ENCODE data around the gene SLF2. TPM values are rescaled to one million over a fixed set of nuclear protein-coding genes. Genes with fewer than 3 reads are reported as not detected.

Gene SLF2
- total RNA-seq, 2 experiments from 2014 or later: 29.3 to 30.3 TPM

DNA sequence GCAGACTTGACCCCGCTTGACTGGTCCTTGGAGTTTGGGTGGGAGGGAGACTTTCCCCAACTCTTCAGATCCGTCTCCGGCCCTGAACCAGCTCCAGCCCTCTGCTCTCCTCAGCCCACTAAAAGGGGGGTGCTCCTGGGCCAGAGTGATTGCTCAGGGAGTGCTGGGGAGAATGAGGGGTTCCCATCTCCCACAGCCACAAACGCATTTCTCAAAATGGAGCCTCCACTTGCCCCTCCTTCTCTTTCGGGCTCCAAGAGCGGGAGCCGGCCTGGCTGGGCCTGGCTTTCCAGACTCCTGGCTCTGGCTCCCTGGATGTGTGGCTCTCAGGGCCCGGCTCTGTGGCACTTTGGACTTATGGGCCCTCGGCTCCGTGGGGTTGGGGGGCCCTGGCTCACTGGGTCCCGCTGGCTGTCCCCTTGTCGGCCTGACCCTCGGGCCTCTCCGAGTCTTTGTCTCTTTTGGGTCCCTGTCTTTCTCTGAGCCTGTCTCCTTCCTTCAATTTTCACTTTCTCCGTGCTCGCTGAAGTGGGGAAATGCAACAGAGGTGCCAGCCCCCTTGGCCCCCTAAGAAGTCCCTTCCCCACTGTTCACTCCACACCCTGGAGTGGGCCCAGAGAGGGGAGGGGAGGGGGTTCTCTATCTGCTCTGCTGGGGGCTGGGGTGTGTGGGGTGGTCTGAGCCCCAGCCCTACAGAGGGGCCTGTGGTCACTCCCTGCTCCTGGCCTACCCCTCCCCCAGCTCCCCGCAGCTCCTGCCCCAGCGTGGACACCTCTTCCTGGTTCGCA lies 87.6 kb downstream of the SLF2 start:
- Mint-ChIP-seq H3K4me3 (peak overlapping the region; percentile 64), H3K9me3 (no peaks in the 10 kb centered on the region), H3K4me1 (ENCODE audit: low read depth) (peaks cover 16% of the 10 kb centered on the region), H3K27me3 (ENCODE audit: low read depth) (no peaks in the 10 kb centered on the region), H3K36me3 (ENCODE audit: low read depth) (no peaks in the 10 kb centered on the region), H3K27ac (no peak overlapping the region)
- CTCF ChIA-PET: interaction anchor here (1.1 to 6.4 kb wide), 3 partner anchors 12 to 62 kb away, joined by 5 to 94 read pairs (median 33); partner anchors contain the start of genes MRPL43 and TWNK
- DNase-seq: no peak
- intact Hi-C loops (cut with micrococcal nuclease): no loop called here

DNA sequence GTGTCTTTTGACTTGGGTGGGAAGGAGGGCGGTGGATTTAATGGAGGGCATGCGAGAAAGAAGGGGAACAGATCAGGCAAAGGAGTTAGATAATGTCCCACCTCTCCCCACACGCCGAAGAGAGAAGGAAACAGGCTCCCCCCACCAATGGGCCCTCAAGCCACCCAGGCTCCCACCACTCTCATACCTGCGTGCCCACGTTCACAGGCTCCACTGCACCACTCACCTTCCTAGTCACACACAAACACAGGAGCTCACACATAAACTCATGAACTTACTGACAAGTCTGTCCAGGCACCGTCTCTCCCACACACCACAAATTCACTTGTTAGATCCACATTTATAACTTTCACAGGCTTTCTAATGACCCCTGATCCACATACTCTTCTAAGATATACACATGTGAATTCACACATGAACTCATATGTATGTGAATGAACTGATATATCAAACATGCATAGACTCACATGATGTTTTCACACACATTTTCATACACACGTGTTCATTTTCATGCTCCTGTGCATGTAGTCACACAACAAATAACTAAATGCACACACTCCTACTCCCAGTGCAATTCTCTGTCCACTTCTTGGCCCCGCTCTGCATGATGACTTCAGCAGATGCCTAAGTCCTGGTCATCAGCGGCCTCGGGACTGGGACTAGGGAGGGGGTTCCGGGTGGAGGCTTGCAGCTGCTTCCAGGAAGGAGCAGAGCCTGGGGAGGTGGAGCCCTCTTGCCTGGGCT lies 88.3 kb downstream of the SLF2 start:
- peaks cover 16% of the 10 kb centered on the region for H3K4me1 Mint-ChIP-seq (ENCODE audit: low read depth)

DNA sequence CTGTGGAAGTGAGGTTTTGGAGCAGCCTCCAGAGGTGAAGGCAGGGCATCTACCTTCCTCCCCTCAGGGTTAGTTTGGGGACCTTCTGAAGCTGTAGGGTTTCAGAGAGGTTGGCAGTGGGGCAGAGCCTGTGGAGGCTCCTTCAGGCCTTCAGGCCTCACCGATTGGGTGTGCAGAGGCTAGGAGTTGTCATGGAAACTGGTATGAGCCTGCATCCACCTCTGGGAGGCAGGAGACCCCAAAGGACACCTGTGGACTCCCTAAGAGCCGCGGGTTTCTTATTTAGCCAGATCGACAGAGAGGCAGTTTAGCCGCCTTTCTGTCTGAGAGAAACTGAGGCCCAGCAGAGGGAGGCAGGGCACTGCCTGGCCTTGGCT lies 88.9 kb downstream of the SLF2 start:
- intact Hi-C loops (cut with micrococcal nuclease): no loop called here
- no peaks in the 10 kb centered on the region for H3K9me3 Mint-ChIP-seq
- CTCF ChIA-PET: interaction anchor here (0.5 to 6.4 kb wide), 4 partner anchors 15 to 65 kb away, joined by 3 to 94 read pairs (median 3); no protein-coding TSS in a partner anchor

More for the DNA sequence above, 88.3 kb downstream of the SLF2 start:
- no peak for DNase-seq
- Mint-ChIP-seq H3K36me3 (ENCODE audit: low read depth) (no peaks in the 10 kb centered on the region), H3K27me3 (ENCODE audit: low read depth) (no peaks in the 10 kb centered on the region), H3K27ac (no peak overlapping the region), H3K4me3 (peak overlapping the region; percentile 4), H3K9me3 (no peaks in the 10 kb centered on the region)
- intact Hi-C loops (cut with micrococcal nuclease): no loop called here
- CTCF ChIA-PET: interaction anchor here (0.5 to 6.4 kb wide), 3 partner anchors 16 to 66 kb away, joined by 3 to 94 read pairs (median 3); no protein-coding TSS in a partner anchor

DNA sequence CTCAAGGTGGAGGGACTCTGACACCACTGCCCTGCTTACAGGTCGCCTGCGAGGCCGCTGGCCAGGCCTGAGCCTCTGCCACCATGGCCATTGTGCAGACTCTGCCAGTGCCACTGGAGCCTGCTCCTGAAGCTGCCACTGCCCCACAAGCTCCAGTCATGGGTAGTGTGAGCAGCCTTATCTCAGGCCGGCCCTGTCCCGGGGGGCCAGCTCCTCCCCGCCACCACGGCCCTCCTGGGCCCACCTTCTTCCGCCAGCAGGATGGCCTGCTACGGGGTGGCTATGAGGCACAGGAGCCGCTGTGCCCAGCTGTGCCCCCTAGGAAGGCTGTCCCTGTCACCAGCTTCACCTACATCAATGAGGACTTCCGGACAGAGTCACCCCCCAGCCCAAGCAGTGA lies 89.7 kb downstream of the SLF2 start:
- no peaks in the 10 kb centered on the region for H3K36me3 Mint-ChIP-seq (ENCODE audit: low read depth)
- intact Hi-C loops (cut with micrococcal nuclease): no loop called here

More for the DNA sequence above, 88.9 kb downstream of the SLF2 start:
- H3K27me3 Mint-ChIP-seq (ENCODE audit: low read depth): no peaks in the 10 kb centered on the region
- no peak for DNase-seq
- H3K4me3 Mint-ChIP-seq: no peak overlapping the region
- peaks cover 12% of the 10 kb centered on the region for H3K4me1 Mint-ChIP-seq (ENCODE audit: low read depth)
- no peaks in the 10 kb centered on the region for H3K36me3 Mint-ChIP-seq (ENCODE audit: low read depth)
- H3K27ac Mint-ChIP-seq: no peak overlapping the region

DNA sequence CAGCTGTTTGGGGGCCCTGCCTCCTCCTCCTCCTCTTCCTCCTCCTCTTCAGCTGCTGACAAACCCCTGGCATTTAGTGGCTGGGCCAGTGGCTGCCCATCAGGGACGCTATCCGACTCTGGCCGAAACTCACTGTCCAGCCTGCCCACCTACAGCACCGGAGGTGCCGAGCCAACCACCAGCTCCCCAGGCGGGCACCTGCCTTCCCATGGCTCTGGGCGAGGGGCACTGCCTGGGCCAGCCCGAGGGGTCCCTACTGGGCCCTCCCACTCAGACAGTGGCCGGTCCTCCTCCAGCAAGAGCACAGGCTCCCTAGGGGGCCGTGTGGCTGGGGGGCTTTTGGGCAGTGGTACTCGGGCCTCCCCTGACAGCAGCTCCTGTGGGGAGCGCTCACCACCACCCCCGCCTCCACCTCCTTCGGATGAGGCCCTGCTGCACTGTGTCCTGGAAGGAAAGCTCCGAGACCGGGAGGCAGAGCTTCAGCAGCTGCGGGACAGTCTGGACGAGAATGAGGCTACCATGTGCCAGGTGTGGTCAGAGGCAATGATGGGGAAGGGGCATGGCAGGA lies 91.0 kb downstream of the SLF2 start:
- no peaks in the 10 kb centered on the region for H3K9me3 Mint-ChIP-seq
- peaks cover 4% of the 10 kb centered on the region for H3K4me1 Mint-ChIP-seq (ENCODE audit: low read depth)
- intact Hi-C loops (cut with micrococcal nuclease): no loop called here
- H3K36me3 Mint-ChIP-seq (ENCODE audit: low read depth): no peaks in the 10 kb centered on the region
- H3K4me3 Mint-ChIP-seq: no peak overlapping the region
- no peaks in the 10 kb centered on the region for H3K27me3 Mint-ChIP-seq (ENCODE audit: low read depth)
- CTCF ChIA-PET: interaction anchor here (0.8 to 3.5 kb wide), 8 partner anchors 9 to 72 kb away, joined by 3 to 18 read pairs (median 3); partner anchors contain the start of genes PDZD7 and SFXN3
- no peak overlapping the region for H3K27ac Mint-ChIP-seq
- DNase-seq: no peak

More for the DNA sequence above, 89.7 kb downstream of the SLF2 start:
- DNase-seq: no peak
- no peak overlapping the region for H3K27ac Mint-ChIP-seq
- no peaks in the 10 kb centered on the region for H3K9me3 Mint-ChIP-seq
- H3K4me3 Mint-ChIP-seq: no peak overlapping the region
- H3K4me1 Mint-ChIP-seq (ENCODE audit: low read depth): peaks cover 10% of the 10 kb centered on the region
- CTCF ChIA-PET: interaction anchor here (1.3 to 1.6 kb wide), 5 partner anchors 9 to 39 kb away, joined by 3 to 7 read pairs (median 6); no protein-coding TSS in a partner anchor
- H3K27me3 Mint-ChIP-seq (ENCODE audit: low read depth): no peaks in the 10 kb centered on the region

DNA sequence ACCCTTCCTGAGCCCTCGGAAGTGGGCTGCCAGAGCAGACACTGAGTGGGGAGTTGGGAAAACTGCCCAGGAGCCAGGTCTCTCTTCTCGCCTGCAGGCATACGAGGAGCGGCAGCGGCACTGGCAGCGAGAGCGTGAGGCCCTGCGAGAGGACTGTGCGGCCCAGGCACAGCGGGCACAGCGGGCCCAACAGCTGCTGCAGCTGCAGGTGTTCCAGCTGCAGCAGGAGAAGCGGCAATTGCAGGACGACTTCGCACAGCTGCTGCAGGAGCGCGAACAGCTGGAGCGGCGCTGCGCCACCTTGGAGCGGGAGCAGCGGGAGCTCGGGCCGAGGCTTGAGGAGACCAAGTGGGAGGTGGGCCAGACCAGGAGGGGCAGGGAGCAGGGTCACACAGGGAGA lies 92.6 kb downstream of the SLF2 start:
- Mint-ChIP-seq H3K4me3 (no peak overlapping the region), H3K9me3 (no peaks in the 10 kb centered on the region), H3K4me1 (ENCODE audit: low read depth) (peaks cover 3% of the 10 kb centered on the region), H3K27me3 (ENCODE audit: low read depth) (no peaks in the 10 kb centered on the region), H3K27ac (no peak overlapping the region), H3K36me3 (ENCODE audit: low read depth) (no peaks in the 10 kb centered on the region)
- intact Hi-C loops (cut with micrococcal nuclease): no loop called here
- CTCF ChIA-PET: interaction anchor here (0.5 to 4.6 kb wide), 3 partner anchors 9 to 69 kb away, joined by 3 to 30 read pairs (median 18); no protein-coding TSS in a partner anchor
- DNase-seq: no peak

DNA sequence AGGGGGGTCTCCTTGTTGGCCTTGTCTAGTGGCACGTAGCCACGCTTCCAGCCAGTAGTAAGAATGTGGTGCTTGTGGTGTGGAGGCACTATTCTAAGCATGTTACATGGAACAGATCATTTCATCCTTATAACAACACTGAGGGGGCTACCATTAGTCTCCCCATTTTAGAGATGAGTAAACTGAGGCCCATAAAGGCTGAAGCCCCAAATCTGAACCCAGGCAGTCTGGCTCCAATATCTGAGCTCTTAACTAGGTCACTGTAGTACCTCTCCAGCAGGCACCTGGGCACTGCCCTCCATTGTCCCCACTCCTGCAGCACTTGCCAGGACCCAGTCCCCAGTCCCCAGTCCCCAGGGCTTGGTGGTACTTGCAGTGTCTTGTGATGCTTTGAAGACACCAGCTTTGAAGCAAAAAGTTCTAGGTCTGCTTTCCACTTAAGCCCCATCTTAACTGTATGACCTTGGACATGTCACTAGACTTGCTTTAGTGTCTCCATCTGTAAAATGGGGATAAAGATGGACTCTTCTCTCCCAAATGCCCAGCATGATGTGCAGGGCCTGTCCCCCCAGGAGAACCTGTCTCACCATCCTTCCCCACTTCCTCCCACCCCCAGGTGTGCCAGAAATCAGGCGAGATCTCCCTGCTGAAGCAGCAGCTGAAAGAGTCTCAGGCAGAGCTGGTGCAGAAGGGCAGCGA lies 93.3 kb downstream of the SLF2 start:
- CTCF ChIA-PET: interaction anchor here (0.5 to 4.6 kb wide), 6 partner anchors 9 to 444 kb away, joined by 3 to 30 read pairs (median 5); no protein-coding TSS in a partner anchor
- DNase-seq: no peak
- Mint-ChIP-seq H3K4me3 (no peak overlapping the region), H3K36me3 (ENCODE audit: low read depth) (no peaks in the 10 kb centered on the region), H3K4me1 (ENCODE audit: low read depth) (peaks cover 1% of the 10 kb centered on the region), H3K27me3 (ENCODE audit: low read depth) (no peaks in the 10 kb centered on the region), H3K27ac (no peak overlapping the region), H3K9me3 (no peaks in the 10 kb centered on the region)
- intact Hi-C loops (cut with micrococcal nuclease): no loop called here

DNA sequence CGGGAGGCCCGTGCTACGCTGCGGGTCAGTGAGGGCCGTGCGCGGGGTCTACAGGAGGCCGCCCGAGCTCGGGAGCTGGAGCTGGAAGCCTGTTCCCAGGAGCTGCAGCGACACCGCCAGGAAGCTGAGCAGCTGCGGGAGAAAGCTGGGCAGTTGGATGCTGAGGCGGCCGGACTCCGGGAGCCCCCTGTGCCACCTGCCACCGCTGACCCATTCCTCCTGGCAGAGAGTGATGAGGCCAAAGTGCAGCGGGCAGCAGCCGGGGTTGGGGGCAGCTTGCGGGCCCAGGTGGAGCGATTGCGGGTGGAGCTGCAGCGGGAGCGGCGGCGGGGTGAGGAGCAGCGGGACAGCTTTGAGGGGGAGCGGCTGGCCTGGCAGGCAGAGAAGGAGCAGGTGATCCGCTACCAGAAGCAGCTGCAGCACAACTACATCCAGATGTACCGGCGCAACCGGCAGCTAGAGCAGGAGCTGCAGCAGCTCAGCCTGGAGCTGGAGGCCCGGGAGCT lies 93.9 kb downstream of the SLF2 start:
- CTCF ChIA-PET: interaction anchor here (0.6 to 4.6 kb wide), 6 partner anchors 8 to 444 kb away, joined by 3 to 30 read pairs (median 5); no protein-coding TSS in a partner anchor
- no peak for DNase-seq
- H3K27me3 Mint-ChIP-seq (ENCODE audit: low read depth): no peaks in the 10 kb centered on the region
- no peaks in the 10 kb centered on the region for H3K4me1 Mint-ChIP-seq (ENCODE audit: low read depth)
- H3K36me3 Mint-ChIP-seq (ENCODE audit: low read depth): no peaks in the 10 kb centered on the region
- no peak overlapping the region for H3K27ac Mint-ChIP-seq
- intact Hi-C loops (cut with micrococcal nuclease): no loop called here
- H3K4me3 Mint-ChIP-seq: no peak overlapping the region
- H3K9me3 Mint-ChIP-seq: no peaks in the 10 kb centered on the region

DNA sequence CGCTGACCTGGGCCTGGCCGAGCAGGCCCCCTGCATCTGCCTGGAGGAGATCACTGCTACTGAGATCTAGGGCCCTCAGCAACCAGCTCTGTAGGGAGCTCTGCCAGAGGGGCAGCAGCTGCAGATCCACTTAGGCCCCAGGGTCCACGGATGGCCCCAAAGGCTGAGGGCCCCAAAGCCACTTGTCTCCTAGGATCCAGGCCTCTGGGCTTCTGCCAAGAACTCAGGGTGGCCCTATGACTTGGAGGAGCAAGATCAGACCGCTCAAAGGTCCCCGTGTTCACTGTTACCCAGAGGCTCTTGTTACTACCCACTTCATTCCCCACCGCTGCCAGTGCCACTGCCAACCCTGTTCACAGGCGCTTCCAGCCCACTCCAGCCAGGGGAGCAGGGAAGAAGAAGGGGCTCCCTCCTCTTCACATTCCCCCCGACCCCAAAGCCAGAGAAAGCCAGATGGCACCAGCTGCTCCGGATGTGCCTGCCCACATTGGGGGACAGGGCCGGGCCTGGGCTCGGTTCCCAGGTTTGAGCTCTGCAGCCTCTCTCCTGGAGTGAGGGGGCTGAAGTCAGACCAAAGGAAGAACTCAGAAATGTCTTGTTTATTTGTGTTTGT lies 94.4 kb downstream of the SLF2 start:
- CTCF ChIA-PET: interaction anchor here (1.5 to 4.6 kb wide), 4 partner anchors 7 to 445 kb away, joined by 3 to 30 read pairs (median 11); no protein-coding TSS in a partner anchor
- intact Hi-C loops (cut with micrococcal nuclease): no loop called here
- no peak for DNase-seq
- no peak overlapping the region for H3K27ac Mint-ChIP-seq
- no peaks in the 10 kb centered on the region for H3K9me3 Mint-ChIP-seq
- no peak overlapping the region for H3K4me3 Mint-ChIP-seq
- no peaks in the 10 kb centered on the region for H3K27me3 Mint-ChIP-seq (ENCODE audit: low read depth)
- H3K36me3 Mint-ChIP-seq (ENCODE audit: low read depth): no peaks in the 10 kb centered on the region
- H3K4me1 Mint-ChIP-seq (ENCODE audit: low read depth): no peaks in the 10 kb centered on the region

DNA sequence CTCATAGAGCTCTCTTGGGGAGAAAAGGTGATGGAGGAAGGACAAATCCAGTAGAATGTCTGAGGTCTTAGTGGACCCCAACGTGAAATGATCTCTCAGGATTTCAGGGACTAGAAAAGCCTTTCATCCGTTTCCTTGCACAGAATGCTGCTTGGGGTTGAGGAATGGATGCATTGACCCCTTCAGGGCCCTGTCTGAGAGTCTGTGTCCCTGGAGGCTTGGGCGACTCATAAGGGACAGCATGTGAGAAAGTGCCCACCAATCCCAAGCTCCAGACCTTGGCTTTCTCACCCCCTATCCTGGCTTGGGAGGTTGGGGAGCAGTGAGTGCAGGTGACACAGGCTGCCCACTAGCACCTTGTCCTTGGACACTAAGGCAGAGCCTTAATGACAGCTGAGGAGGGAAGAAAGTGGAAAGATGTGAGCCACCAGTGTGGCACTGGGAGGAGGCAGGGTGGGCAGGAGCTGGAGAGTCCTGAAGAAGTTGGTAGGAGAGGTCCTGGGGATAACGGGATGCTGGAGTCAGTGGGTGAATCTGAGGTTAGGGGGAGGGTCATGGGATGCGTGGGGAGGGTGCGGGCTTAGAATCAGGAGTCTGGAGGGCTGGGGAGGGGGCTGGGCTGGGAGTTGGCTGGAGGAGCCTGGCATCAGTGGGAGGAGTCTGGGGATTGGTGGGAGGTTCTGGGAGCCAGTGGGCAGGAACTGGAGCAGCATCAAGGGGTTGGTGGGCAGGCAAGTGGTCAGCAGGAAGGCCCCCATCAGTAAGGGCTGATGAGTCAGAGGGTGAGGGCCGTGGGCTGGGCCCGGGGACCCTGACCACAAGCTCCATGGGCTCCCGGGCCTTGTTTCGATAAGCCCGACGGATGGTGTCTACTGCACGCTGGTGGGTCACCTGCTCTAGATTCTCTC lies 95.4 kb downstream of the SLF2 start:
- CTCF ChIA-PET: interaction anchor here (1.5 to 4.6 kb wide), 2 partner anchors 10 kb away, joined by 3 to 30 read pairs; no protein-coding TSS in a partner anchor
- Mint-ChIP-seq H3K27me3 (ENCODE audit: low read depth) (peaks cover 3% of the 10 kb centered on the region), H3K4me3 (no peak overlapping the region), H3K36me3 (ENCODE audit: low read depth) (no peaks in the 10 kb centered on the region), H3K27ac (no peak overlapping the region), H3K4me1 (ENCODE audit: low read depth) (peaks cover 5% of the 10 kb centered on the region), H3K9me3 (no peaks in the 10 kb centered on the region)
- intact Hi-C loops (cut with micrococcal nuclease): no loop called here
- DNase-seq: no peak
